Measurements from ENCODE around the gene CORIN. TPM values are rescaled to one million over a fixed set of nuclear protein-coding genes. Genes with fewer than 3 reads are reported as not detected.

CORIN gene
- total and polyA plus RNA-seq, 2 donors (not counting 3 experiments of a cell fraction or from before 2014, with no cell fraction given): 0.07 to 0.40 TPM

DNA sequence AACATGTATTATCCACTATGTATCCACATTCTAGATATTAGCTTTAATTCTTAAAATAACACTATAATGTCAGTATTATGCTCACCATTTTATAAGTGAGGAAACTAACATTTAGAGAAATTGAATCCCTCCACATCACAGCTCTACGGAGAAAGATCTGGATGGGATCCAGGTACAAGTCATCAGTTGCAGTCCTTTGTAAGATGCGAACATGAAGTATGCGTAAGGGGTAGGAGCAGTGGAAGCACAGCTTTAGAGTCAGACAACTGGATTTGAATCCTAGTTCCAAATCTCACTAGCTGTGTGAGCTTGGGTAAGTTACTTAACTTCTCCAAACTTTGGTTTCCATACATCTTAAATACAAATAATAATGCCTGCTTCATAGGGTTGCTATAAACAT, 190.3 kb downstream of the CORIN start:
- H3K36me3 ChIP-seq (ENCODE audit: control insufficient read depth in 2 of 2, extremely low read depth in 1 of 2, insufficient read depth in 2 of 2, low read length in 2 of 2): no peaks in the 10 kb centered on the region
- no peaks in the 10 kb centered on the region for H3K9me1 ChIP-seq (replicated peaks; ENCODE audit: control insufficient read depth, extremely low read depth, insufficient read depth, low read length)
- no peak overlapping the region for H3K27ac ChIP-seq (ENCODE audit: insufficient read depth, low read depth, low read length)
- H4K20me1 ChIP-seq (replicated peaks; ENCODE audit: control insufficient read depth, extremely low read depth, insufficient read depth, low read length): no peaks in the 10 kb centered on the region
- peaks cover 7 to 16% of the 10 kb centered on the region in 2 experiments for H3K27me3 ChIP-seq (ENCODE audit: control insufficient read depth in 2 of 2, insufficient read depth in 2 of 2, low read length in 2 of 2)
- no peak overlapping the region for H3K4me3 ChIP-seq (replicated peaks in 1 of 3; ENCODE audit: insufficient read depth in 1 of 3, low read depth in 1 of 3, low read length in 3 of 3)
- ChIA-PET POLR2A (no interaction called here), CTCF (interaction anchor here (1.3 kb wide), 1 partner anchor 21 kb away, joined by 5 read pairs; no protein-coding TSS in a partner anchor)
- intact Hi-C loops (cut with micrococcal nuclease) (no loop called here), dilution Hi-C loops (cut with MboI; ENCODE audit: extremely low pct_ligation_motif_present, low sequenced_read_pairs) (no loop called here)
- H2AFZ ChIP-seq (ENCODE audit: low read depth, low read length): no peak overlapping the region
- no TSS peak for BruUV-seq (replicated peaks)
- H3K9ac ChIP-seq (replicated peaks; ENCODE audit: extremely low read depth, insufficient read depth, low read length): no peak overlapping the region
- FAIRE-seq (no peak), DNase-seq (ENCODE audit: low read depth, low spot score) (no peak)
- TF ChIP-seq GATA2 (IDR thresholded peaks at IDR 0.05; ENCODE audit: insufficient read depth, insufficient read length, low read depth, low read length) (no peak), JUN (IDR thresholded peaks at IDR 0.05; ENCODE audit: borderline replicate concordance, insufficient read depth, insufficient read length, low read depth) (no peak), POLR2A (IDR thresholded peaks at IDR 0.05; ENCODE audit: low read depth, low read length) (no peak), FOS (IDR thresholded peaks at IDR 0.05; ENCODE audit: borderline replicate concordance, insufficient read depth, low read length) (no peak), MAX (IDR thresholded peaks at IDR 0.05; ENCODE audit: insufficient read depth, insufficient read length) (no peak), POLR2AphosphoS5 (IDR thresholded peaks at IDR 0.05; ENCODE audit: insufficient read depth, low read depth, low read length) (no peak), EZH2 (IDR thresholded peaks at IDR 0.05; ENCODE audit: borderline replicate concordance, low read depth, low read length, severe bottlenecking) (no peak), MYC (IDR thresholded peaks at IDR 0.05; ENCODE audit: low read depth, low read length) (no peak)
- TF ChIP-seq, protein P1, sequence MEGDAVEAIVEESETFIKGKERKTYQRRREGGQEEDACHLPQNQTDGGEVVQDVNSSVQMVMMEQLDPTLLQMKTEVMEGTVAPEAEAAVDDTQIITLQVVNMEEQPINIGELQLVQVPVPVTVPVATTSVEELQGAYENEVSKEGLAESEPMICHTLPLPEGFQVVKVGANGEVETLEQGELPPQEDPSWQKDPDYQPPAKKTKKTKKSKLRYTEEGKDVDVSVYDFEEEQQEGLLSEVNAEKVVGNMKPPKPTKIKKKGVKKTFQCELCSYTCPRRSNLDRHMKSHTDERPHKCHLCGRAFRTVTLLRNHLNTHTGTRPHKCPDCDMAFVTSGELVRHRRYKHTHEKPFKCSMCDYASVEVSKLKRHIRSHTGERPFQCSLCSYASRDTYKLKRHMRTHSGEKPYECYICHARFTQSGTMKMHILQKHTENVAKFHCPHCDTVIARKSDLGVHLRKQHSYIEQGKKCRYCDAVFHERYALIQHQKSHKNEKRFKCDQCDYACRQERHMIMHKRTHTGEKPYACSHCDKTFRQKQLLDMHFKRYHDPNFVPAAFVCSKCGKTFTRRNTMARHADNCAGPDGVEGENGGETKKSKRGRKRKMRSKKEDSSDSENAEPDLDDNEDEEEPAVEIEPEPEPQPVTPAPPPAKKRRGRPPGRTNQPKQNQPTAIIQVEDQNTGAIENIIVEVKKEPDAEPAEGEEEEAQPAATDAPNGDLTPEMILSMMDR (IDR thresholded peaks at IDR 0.05; ENCODE audit: extremely low read depth in 1 of 2, insufficient read depth in 1 of 2, low read depth in 1 of 2, low read length in 2 of 2): no peak
- no peaks in the 10 kb centered on the region for H3K9me3 ChIP-seq (replicated peaks; ENCODE audit: control insufficient read depth, insufficient read depth, low read length)
- H3K4me1 ChIP-seq (ENCODE audit: control insufficient read depth, extremely low read depth, insufficient read depth, low read length): no peaks in the 10 kb centered on the region
- H3K4me2 ChIP-seq (ENCODE audit: insufficient read depth, low read length): no peak overlapping the region
- H3K79me2 ChIP-seq (ENCODE audit: control insufficient read depth, insufficient read depth, low read length): no peaks in the 10 kb centered on the region
